ENCODE results near the gene ESRRG.

The ESRRG gene

GRCh38 chr1:216641669-216642460 is 81.4 kb downstream of the ESRRG start:
- H3K9me3 ChIP-seq (ENCODE audit: control insufficient read depth in 5 of 5, low read length in 5 of 5): no peaks in the 10 kb centered on the region
- no peaks in the 10 kb centered on the region for H3K27me3 ChIP-seq (ENCODE audit: control insufficient read depth in 5 of 5, insufficient read depth in 4 of 5, low read length in 5 of 5)
- no peak overlapping the region for H3K9ac ChIP-seq (ENCODE audit: low read length in 5 of 5)
- no peak overlapping the region for H3K4me3 ChIP-seq (ENCODE audit: low read depth in 1 of 5, low read length in 5 of 5)
- no peaks in the 10 kb centered on the region for H3K4me1 ChIP-seq (ENCODE audit: control insufficient read depth in 5 of 5, insufficient read depth in 5 of 5, low read length in 5 of 5)
- no peaks in the 10 kb centered on the region for H3K36me3 ChIP-seq (ENCODE audit: control insufficient read depth in 5 of 5, insufficient read depth in 5 of 5, low read length in 5 of 5)
- no peak overlapping the region for H3K27ac ChIP-seq (ENCODE audit: low read depth, low read length)

GRCh38 chr1:216640100-216640499 is 83.1 kb downstream of the ESRRG start:
- H3K4me1 ChIP-seq (ENCODE audit: control insufficient read depth in 5 of 5, insufficient read depth in 5 of 5, low read length in 5 of 5): no peaks in the 10 kb centered on the region
- H3K4me3 ChIP-seq (ENCODE audit: low read depth in 1 of 5, low read length in 5 of 5): no peak overlapping the region
- H3K27me3 ChIP-seq (ENCODE audit: control insufficient read depth in 5 of 5, insufficient read depth in 4 of 5, low read length in 5 of 5): no peaks in the 10 kb centered on the region
- no peaks in the 10 kb centered on the region for H3K36me3 ChIP-seq (ENCODE audit: control insufficient read depth in 5 of 5, insufficient read depth in 5 of 5, low read length in 5 of 5)
- H3K9ac ChIP-seq (ENCODE audit: low read length in 5 of 5): no peak overlapping the region
- H3K27ac ChIP-seq (ENCODE audit: low read depth, low read length): no peak overlapping the region
- no peaks in the 10 kb centered on the region for H3K9me3 ChIP-seq (ENCODE audit: control insufficient read depth in 5 of 5, low read length in 5 of 5)

GRCh38 chr1:216632980-216633379 is 90.2 kb downstream of the ESRRG start:
- Histone ChIP-seq H3K4me3 (ENCODE audit: low read depth in 1 of 5, low read length in 5 of 5) (no peak overlapping the region), H3K9ac (ENCODE audit: low read length in 5 of 5) (no peak overlapping the region), H3K9me3 (ENCODE audit: control insufficient read depth in 5 of 5, low read length in 5 of 5) (no peaks in the 10 kb centered on the region), H3K27ac (ENCODE audit: low read depth, low read length) (no peak overlapping the region), H3K4me1 (ENCODE audit: control insufficient read depth in 5 of 5, insufficient read depth in 5 of 5, low read length in 5 of 5) (no peaks in the 10 kb centered on the region), H3K27me3 (ENCODE audit: control insufficient read depth in 5 of 5, insufficient read depth in 4 of 5, low read length in 5 of 5) (no peaks in the 10 kb centered on the region), H3K36me3 (ENCODE audit: control insufficient read depth in 5 of 5, insufficient read depth in 5 of 5, low read length in 5 of 5) (no peaks in the 10 kb centered on the region)

GRCh38 chr1:216630532-216630931 is 92.7 kb downstream of the ESRRG start:
- Histone ChIP-seq H3K4me1 (ENCODE audit: control insufficient read depth in 5 of 5, insufficient read depth in 5 of 5, low read length in 5 of 5) (no peaks in the 10 kb centered on the region), H3K4me3 (ENCODE audit: low read depth in 1 of 5, low read length in 5 of 5) (no peak overlapping the region), H3K9me3 (ENCODE audit: control insufficient read depth in 5 of 5, low read length in 5 of 5) (no peaks in the 10 kb centered on the region), H3K27ac (ENCODE audit: low read depth, low read length) (no peak overlapping the region), H3K27me3 (ENCODE audit: control insufficient read depth in 5 of 5, insufficient read depth in 4 of 5, low read length in 5 of 5) (no peaks in the 10 kb centered on the region), H3K36me3 (ENCODE audit: control insufficient read depth in 5 of 5, insufficient read depth in 5 of 5, low read length in 5 of 5) (no peaks in the 10 kb centered on the region), H3K9ac (ENCODE audit: low read length in 5 of 5) (no peak overlapping the region)

- Histone ChIP-seq H3K4me3 (ENCODE audit: low read depth in 1 of 5, low read length in 5 of 5) (no peak overlapping the region), H3K36me3 (ENCODE audit: control insufficient read depth in 5 of 5, insufficient read depth in 5 of 5, low read length in 5 of 5) (no peaks in the 10 kb centered on the region), H3K9me3 (ENCODE audit: control insufficient read depth in 5 of 5, low read length in 5 of 5) (no peaks in the 10 kb centered on the region), H3K27ac (ENCODE audit: low read depth, low read length) (no peak overlapping the region), H3K9ac (ENCODE audit: low read length in 5 of 5) (no peak overlapping the region), H3K27me3 (ENCODE audit: control insufficient read depth in 5 of 5, insufficient read depth in 4 of 5, low read length in 5 of 5) (no peaks in the 10 kb centered on the region), H3K4me1 (ENCODE audit: control insufficient read depth in 5 of 5, insufficient read depth in 5 of 5, low read length in 5 of 5) (no peaks in the 10 kb centered on the region)
Observed at GRCh38 chr1:216627252-216627651, 96.0 kb downstream of the ESRRG start.

- H3K27me3 ChIP-seq (ENCODE audit: control insufficient read depth in 5 of 5, insufficient read depth in 4 of 5, low read length in 5 of 5): no peaks in the 10 kb centered on the region
- H3K36me3 ChIP-seq (ENCODE audit: control insufficient read depth in 5 of 5, insufficient read depth in 5 of 5, low read length in 5 of 5): no peaks in the 10 kb centered on the region
- no peaks in the 10 kb centered on the region for H3K4me1 ChIP-seq (ENCODE audit: control insufficient read depth in 5 of 5, insufficient read depth in 5 of 5, low read length in 5 of 5)
- H3K9ac ChIP-seq (ENCODE audit: low read length in 5 of 5): no peak overlapping the region
- no peak overlapping the region for H3K4me3 ChIP-seq (ENCODE audit: low read depth in 1 of 5, low read length in 5 of 5)
- no peak overlapping the region for H3K27ac ChIP-seq (ENCODE audit: low read depth, low read length)
- no peaks in the 10 kb centered on the region for H3K9me3 ChIP-seq (ENCODE audit: control insufficient read depth in 5 of 5, low read length in 5 of 5)
Observed at GRCh38 chr1:216626394-216627067, 96.7 kb downstream of the ESRRG start.

- Histone ChIP-seq H3K4me3 (ENCODE audit: low read depth in 1 of 5, low read length in 5 of 5) (no peak overlapping the region), H3K9ac (ENCODE audit: low read length in 5 of 5) (no peak overlapping the region), H3K9me3 (ENCODE audit: control insufficient read depth in 5 of 5, low read length in 5 of 5) (no peaks in the 10 kb centered on the region), H3K4me1 (ENCODE audit: control insufficient read depth in 5 of 5, insufficient read depth in 5 of 5, low read length in 5 of 5) (no peaks in the 10 kb centered on the region), H3K27ac (ENCODE audit: low read depth, low read length) (no peak overlapping the region), H3K27me3 (ENCODE audit: control insufficient read depth in 5 of 5, insufficient read depth in 4 of 5, low read length in 5 of 5) (no peaks in the 10 kb centered on the region), H3K36me3 (ENCODE audit: control insufficient read depth in 5 of 5, insufficient read depth in 5 of 5, low read length in 5 of 5) (no peaks in the 10 kb centered on the region)
Observed at GRCh38 chr1:216621536-216621935, 101.7 kb downstream of the ESRRG start.

GRCh38 chr1:216617081-216617875 is 106.0 kb downstream of the ESRRG start:
- H3K9ac ChIP-seq (ENCODE audit: low read length in 5 of 5): no peak overlapping the region
- no peaks in the 10 kb centered on the region for H3K27me3 ChIP-seq (ENCODE audit: control insufficient read depth in 5 of 5, insufficient read depth in 4 of 5, low read length in 5 of 5)
- no peak overlapping the region for H3K4me3 ChIP-seq (ENCODE audit: low read depth in 1 of 5, low read length in 5 of 5)
- H3K9me3 ChIP-seq (ENCODE audit: control insufficient read depth in 5 of 5, low read length in 5 of 5): no peaks in the 10 kb centered on the region
- no peak overlapping the region for H3K27ac ChIP-seq (ENCODE audit: low read depth, low read length)
- H3K4me1 ChIP-seq (ENCODE audit: control insufficient read depth in 5 of 5, insufficient read depth in 5 of 5, low read length in 5 of 5): peaks cover 0 to under 1% (median 0%) of the 10 kb centered on the region in 5 donors
- no peaks in the 10 kb centered on the region for H3K36me3 ChIP-seq (ENCODE audit: control insufficient read depth in 5 of 5, insufficient read depth in 5 of 5, low read length in 5 of 5)

GRCh38 chr1:216616425-216616824 is 106.8 kb downstream of the ESRRG start:
- no peaks in the 10 kb centered on the region for H3K27me3 ChIP-seq (ENCODE audit: control insufficient read depth in 5 of 5, insufficient read depth in 4 of 5, low read length in 5 of 5)
- H3K27ac ChIP-seq (ENCODE audit: low read depth, low read length): no peak overlapping the region
- peaks cover 0 to 2% (median 0%) of the 10 kb centered on the region in 5 donors for H3K4me1 ChIP-seq (ENCODE audit: control insufficient read depth in 5 of 5, insufficient read depth in 5 of 5, low read length in 5 of 5)
- H3K9ac ChIP-seq (ENCODE audit: low read length in 5 of 5): no peak overlapping the region
- H3K4me3 ChIP-seq (ENCODE audit: low read depth in 1 of 5, low read length in 5 of 5): no peak overlapping the region
- H3K9me3 ChIP-seq (ENCODE audit: control insufficient read depth in 5 of 5, low read length in 5 of 5): no peaks in the 10 kb centered on the region
- no peaks in the 10 kb centered on the region for H3K36me3 ChIP-seq (ENCODE audit: control insufficient read depth in 5 of 5, insufficient read depth in 5 of 5, low read length in 5 of 5)
